ENCODE results near the gene UBE2E3.

GRCh38 chr2:181077128-181077709, 96.8 kb downstream of the UBE2E3 start:
- TF ChIP-seq, protein P1, sequence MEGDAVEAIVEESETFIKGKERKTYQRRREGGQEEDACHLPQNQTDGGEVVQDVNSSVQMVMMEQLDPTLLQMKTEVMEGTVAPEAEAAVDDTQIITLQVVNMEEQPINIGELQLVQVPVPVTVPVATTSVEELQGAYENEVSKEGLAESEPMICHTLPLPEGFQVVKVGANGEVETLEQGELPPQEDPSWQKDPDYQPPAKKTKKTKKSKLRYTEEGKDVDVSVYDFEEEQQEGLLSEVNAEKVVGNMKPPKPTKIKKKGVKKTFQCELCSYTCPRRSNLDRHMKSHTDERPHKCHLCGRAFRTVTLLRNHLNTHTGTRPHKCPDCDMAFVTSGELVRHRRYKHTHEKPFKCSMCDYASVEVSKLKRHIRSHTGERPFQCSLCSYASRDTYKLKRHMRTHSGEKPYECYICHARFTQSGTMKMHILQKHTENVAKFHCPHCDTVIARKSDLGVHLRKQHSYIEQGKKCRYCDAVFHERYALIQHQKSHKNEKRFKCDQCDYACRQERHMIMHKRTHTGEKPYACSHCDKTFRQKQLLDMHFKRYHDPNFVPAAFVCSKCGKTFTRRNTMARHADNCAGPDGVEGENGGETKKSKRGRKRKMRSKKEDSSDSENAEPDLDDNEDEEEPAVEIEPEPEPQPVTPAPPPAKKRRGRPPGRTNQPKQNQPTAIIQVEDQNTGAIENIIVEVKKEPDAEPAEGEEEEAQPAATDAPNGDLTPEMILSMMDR (conservative IDR thresholded peaks at IDR 0.05; ENCODE audit: low read depth in 2 of 2) = peak; percentile 74 to 82
- TF ChIP-seq EZH2 (IDR thresholded peaks at IDR 0.05; ENCODE audit: low read depth, unreplicated experiment) (no peak), REST (IDR thresholded peaks at IDR 0.05; ENCODE audit: unreplicated experiment) (no peak), ZNF331 (CRISPR knock-in tag; IDR thresholded peaks at IDR 0.05; ENCODE audit: low read depth) (no peak), POLR2AphosphoS5 (IDR thresholded peaks at IDR 0.05; ENCODE audit: low read depth) (no peak), CREB1 (CRISPR knock-in tag; IDR thresholded peaks at IDR 0.05; ENCODE audit: low read depth) (no peak), ETS1 (IDR thresholded peaks at IDR 0.05) (no peak), JUNB (IDR thresholded peaks at IDR 0.05; ENCODE audit: unreplicated experiment) (no peak)

Data from GM23338 (cell line).